Stimulated activated CD8-positive, alpha-beta memory T cell treated with anti-CD3 and anti-CD28 coated beads, Interleukin-7, amount 100 ng/mL, for 24 hours (primary cell): ENCODE measurements around the gene FSCN2.

Experiments used
- DNase-seq: peaks from one replicate; pipeline ENCODE4 v3.0.0-alpha.2; 2020; ENCODE audit warnings: low read depth

Gene FSCN2

DNA sequence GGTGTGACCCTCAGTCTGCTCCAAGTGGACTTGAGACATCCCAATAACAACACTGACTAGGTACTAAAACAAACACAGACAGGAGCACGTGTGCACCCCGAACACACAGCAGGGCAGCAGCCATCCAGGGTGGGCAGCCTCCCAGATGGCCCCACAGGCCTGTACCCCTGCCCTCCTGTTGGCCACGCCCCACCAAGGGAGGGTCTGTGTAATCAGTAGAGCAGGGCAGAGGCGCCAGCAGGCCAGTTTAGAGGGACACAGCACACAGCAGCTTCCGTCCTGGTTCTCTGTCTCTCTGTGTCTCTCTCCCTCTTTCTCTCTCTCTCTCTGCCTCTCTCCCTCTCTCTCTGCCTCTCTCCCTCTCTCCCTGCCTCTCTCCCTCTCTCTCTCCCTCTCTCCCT, 37.0 kb upstream of the FSCN2 start:
- DNase-seq, result no peak

DNA sequence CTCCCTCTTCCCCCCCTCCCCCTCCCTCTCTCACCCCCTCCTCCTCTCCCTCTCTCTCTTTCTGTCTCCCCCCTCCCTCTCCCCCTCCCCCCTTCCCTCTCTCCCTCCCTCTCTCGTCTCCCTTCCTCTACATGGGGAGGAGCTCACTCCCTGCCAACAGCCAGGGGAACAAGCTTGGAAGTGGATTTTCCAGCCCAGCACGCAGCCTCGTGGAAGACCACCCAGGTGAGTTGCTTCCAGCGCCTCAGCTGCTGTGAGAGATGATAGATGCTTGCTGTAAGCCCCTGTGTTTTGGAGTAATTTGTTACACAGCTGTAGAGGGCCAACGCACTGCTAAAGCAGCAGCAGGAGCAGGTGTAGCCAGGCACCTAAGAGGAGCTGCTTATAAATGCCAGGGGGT, 36.4 kb upstream of the FSCN2 start:
- DNase-seq, result no peak

GRCh38 chr17:81492202-81492601, 36.0 kb upstream of the FSCN2 start:
- DNase-seq, result no peak

GRCh38 chr17:81492706-81493105, 35.5 kb upstream of the FSCN2 start:
- DNase-seq, result no peak

- DNase-seq, result no peak
These were observed 34.8 kb upstream of the FSCN2 start for GRCh38 chr17:81493198-81494038.

DNA sequence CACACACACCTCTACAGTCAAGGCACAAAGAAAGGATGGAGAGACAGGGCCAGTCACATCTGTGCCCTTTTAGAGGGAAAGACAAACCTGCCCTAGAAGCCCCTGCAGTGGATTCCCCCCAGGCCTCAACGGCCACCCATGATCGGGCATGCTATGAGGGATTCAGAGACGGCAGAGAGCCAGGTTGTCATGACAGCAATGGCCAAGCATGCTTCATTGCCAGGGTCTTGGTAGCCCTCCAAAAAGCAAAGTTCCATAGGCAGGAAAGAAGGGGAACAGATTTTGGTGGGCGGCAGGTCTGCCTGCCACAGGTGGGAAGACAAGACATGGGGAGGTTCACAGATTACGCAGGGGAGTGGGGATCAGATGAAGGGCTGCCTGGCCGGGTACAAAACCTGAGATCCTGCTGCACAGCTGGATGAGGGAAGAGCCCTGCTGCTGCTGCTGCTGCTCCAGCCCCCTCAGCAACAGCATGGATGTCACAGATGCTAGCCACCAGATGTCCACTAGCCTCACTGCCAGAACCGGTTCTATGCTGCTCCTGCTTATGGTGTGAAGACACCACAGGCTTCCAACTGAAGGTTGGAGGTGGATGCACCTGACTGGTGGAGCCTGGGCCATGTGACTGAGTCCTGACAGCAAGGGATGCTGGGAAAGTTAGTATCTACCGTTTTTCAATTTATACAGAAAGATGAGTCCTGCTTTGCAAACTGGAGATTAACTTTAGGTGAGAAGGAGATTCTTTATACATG, 33.4 kb upstream of the FSCN2 start:
- DNase-seq, result no peak

DNA sequence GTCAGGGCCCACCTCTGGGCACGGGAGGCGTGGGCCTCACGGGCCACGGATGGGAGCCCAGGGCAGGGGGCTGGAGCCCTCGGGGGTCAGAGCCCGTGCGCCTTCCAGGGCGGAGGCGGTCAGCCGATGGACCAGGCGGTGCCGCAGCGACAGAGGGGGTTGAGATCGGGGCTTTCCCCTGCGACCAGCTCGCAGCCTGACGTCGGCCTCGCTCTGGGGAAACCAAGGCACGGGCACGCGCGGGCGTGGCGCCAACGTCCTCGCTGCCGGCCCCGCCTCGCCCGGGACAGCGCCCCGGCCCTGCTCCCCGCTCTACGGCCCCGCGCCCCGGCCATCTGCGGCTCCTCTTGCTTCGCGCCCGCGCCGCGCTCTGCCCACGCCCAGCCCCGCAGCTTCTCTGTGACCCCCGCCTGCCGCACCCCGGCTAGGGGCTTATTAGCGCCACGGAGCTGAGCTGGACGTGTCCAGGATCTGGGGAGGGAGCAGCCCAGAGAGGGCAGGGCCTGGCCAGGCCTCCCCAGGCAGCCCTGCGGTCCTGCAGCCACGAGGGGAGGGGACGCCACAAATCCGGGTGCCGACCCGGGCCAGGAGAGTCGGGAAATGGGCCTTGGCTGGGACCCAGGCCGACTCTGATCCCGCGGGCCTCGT, 29.1 kb upstream of the FSCN2 start:
- no peak for DNase-seq

GRCh38 chr17:81499601-81499970, 28.6 kb upstream of the FSCN2 start:
- no peak for DNase-seq

DNA sequence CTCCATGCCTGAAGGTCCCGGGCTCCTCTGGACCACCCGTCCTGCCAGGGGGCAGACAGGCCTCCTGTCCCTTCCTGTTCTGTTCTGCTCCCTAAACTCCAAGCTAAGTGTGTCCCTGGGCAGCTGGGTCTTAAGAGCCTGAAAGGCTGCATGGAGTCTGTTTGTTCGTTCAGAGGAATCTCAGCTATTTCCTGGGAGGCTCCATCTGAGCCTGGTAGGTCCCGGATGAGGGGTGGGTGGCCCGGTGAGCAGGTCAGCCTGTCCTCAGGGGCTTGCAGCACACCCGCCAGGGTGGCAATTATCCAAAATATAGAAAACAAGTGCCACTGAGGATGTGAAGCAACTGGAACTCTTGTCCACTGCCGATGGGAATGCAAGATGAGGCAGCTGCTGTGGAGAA, 28.1 kb upstream of the FSCN2 start:
- DNase-seq, result no peak

DNA sequence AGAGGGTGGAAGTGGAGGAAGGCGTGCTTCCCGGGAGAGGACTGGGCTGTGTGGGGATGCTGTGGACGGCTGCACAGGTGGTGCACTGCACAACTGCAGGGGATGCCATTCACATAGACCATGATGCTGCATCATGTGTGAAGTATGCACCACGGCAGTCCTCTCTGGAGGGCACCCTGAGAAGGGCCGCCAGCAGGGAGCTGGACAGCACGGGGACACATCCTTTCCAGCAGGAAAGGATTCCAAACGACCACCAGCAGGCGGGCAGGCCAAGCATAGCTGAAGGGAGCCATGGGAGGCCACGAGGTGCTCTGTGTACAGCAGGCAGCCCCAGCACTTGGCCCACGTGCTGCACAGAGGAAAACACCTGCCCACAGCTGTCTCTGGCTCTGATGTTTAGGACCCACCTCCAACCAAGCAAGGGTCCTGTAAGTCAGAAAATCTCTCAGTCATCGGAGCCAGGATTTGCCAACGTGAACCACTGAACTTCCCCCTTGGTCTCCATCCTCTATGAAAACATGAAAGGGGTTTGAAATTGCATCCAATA, 25.6 kb upstream of the FSCN2 start:
- no peak for DNase-seq

- no peak for DNase-seq
These were observed 24.6 kb upstream of the FSCN2 start for GRCh38 chr17:81503619-81504018.

DNA sequence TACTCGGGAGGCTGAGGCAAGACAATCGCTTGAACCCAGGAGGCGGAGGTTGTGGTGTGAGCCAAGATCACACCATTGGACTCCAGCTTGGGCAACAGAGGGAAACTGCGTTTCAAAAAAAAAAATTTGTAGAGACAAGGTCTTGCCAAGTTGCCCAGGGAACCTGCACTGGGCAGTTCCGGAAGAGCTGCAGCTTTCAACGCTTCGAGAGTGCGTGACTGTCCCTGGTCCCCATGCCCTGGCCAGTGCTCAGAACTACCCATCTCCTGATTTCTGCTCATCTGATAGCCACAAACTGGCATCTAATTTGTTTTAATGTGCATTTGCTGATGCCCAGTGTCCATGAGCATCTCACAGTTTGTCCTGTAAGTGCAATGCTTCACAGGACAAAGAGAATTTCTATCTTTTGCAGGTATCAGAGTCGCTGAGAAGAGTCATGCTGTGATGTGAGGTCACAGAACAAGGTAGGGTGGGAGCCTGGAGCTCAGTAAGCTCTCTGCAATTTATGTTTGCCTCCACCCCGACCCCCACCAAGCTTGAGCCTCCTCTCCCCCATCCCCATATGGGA, 19.5 kb upstream of the FSCN2 start:
- no peak for DNase-seq

DNA sequence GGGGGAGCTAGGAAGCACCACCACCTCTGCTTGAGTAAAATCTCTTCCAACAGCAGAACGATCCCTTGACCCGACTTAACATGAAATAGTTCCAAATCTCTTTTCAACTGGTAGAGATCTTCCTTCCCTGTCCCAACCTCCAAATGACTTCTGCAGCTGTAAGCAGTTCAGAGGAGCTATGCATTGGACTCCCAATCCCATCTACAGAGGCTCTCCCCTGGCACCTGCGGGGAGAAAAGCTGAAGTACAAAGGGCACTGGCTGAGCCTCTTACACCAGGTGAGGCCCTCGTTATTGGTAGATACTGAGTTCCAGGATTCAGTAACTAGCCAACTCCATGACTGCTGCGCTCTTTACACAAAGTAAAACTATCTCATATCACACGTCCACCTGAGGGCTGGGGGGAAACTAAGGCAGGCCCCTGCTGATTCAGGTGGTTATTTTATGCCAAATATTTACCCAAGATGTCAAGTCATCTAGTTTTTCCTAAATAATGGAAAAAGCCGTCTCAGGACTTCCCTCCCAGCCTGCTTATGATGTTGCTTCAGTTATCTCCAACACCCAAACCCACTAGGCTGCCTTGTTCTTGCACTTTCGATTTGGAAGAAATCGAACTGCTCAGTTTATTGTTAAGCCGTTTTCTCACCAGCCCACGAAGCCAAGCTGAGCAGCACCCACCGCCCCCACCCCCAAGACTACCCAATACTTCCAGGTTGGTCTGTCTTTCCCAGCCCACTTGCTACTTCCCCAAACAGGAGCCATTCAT, 18.8 kb upstream of the FSCN2 start:
- no peak for DNase-seq

- no peak for DNase-seq
These were observed 18.0 kb upstream of the FSCN2 start for GRCh38 chr17:81509972-81510784.

DNA sequence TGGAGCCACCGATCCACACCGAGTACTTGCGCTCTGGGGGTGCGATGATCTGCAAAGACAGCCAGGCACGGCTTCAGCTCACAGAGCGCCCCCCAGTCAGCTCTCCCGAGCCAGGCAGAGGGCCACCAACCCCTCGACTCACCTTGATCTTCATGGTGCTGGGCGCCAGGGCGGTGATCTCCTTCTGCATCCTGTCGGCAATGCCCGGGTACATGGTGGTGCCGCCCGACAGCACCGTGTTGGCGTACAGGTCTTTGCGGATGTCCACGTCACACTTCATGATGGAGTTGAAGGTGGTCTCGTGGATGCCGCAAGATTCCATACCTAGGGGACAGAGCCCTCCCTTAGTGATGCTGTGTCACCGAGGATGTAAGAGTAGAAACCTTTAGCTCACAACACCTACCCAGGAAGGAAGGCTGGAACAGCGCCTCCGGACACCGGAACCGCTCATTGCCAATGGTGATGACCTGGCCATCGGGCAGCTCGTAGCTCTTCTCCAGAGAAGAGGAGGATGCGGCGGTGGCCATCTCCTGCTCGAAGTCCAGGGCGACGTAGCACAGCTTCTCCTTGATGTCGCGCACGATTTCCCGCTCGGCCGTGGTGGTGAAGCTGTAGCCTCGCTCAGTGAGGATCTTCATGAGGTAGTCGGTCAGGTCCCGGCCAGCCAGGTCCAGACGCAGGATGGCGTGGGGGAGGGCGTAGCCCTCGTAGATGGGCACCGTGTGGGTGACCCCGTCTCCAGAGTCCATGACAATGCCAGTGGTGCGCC, 17.2 kb upstream of the FSCN2 start:
- DNase-seq, result no peak

GRCh38 chr17:81511554-81511803, 16.7 kb upstream of the FSCN2 start:
- DNase-seq, result no peak

GRCh38 chr17:81511804-81512561, 16.2 kb upstream of the FSCN2 start:
- no peak for DNase-seq

DNA sequence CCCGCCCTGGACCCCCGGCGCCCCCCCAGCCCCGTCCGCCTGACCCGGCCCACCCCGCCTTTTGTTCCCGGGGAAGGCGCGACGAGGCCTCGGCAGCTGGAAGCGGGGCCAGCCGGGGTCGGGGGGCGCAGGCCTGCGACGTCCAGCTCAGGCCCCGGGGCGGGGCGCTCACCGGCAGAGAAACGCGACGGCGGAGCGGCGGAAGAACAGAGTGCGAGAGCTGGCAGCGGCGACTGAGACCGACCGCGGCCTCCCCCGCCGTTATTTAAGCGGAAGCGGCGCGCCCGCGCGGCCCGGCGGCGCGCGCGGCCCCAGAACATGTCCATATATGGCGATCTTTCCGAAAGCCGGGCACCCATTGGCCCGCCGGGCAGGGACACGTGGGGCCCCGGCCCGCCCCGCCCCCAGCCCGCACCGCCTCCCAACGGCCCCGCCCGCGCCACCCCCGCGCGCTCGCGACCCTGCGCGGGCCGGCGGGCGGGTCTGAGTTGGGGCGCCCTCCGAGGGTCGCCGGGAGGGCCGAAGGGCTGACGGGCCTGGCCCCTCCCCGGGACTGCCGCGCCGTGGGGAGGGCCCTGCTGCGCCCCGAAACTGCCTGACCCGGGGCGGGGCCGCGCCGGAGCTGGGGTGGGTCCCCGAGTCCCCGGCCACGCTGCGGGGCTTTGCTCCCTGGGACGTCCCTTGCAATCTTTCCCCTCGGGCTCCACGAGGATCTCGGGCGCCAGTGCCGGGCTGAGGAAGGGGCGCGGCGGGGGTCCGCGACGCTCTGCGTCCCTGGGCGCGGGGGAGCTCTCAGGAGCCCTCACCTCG, 15.4 kb upstream of the FSCN2 start, which contains the start of gene ACTG1:
Gene ACTG1 (minus strand): TSS at position 238 of the 810 bp plus-strand sequence. CDS start 445 bp downstream, outside the sequence.
- peak; percentile 70 for DNase-seq

DNA sequence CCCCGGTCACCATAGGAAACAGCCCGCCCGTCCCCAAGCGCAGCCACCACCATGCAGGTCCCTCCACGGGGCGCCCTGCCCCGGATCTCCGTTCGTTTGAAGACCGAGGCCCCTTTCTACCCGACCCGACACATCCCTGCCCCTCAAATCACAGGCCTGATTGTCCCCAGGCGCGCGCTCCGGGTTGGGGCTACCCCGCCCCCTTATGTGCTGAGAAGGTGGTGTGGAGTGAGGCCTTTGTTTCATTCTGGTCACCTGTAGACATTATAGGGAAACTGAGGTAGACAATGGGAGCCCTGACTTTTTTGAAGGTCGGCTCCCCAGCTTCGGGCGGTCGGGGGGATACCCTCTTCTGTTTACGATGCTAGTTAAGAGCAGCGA, 14.8 kb upstream of the FSCN2 start:
- DNase-seq, result no peak
